GM21737 (cell line): ENCODE results near the gene FAM20A.

ENCODE experiments used
- ATAC-seq: cut with Tn5 transposase; IDR thresholded peaks from one replicate; pipeline ENCODE4 v1.9.1; 2021; ENCODE audit warnings: mild to moderate bottlenecking, moderate library complexity; ENCODE audit not compliant: unreplicated experiment

Gene FAM20A

DNA sequence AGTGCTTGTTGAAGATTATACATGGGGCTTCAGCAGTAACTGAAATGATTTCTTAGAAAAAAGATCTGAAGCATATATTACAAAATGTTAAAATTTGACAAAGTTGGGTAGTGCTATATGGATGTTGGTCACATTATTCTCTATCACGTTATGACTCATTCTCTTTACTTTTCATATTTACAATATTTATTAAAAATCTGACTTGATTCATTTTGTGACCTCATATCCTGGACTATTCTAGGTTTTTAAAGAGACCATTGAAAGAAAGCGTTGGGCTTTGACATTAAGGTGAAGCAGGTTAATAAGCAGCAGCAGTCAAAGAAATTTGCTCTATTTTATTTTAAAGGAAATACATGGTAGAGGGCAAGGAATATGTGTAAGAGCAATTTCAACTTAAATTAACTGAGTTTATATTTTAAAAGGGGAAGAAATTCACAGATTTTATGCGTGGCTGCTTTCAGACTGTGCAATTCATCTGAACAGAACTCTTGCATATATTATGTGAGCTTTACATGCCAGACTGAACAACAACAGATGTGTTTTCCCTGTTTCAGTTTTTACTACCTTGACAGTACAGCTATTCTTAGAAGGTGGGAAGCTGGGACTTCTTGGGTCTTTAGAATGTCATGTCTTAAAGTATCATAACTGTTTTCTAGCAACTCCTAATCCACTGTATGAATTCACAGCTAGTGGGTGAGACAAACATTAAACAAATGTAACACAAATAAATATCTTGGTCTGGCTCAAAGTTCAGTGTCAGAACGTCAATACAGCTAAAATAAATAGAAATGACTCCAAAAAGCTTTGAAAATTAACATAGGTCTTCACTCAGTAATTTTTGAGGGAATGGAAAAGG is 10.4 kb upstream of the FAM20A start:
- ATAC-seq = no peak

DNA sequence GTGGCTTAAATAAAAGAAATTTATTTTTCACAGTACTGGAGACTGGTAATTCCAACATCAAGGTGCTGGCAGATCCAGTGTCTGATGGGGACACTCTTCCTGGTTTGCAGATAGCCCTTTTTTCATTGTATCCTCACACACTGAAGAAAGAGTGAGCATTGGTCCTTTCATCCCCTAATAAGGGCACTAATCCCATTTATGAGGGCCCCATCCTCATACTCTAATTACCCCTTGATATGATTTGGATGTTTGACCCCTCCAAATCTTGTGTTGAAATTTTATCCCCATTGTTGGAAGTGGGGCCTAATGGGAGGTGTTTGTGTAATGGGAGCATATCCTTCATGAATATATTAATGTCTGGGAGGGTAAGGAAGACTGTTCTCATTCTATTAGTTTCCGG is 9.4 kb upstream of the FAM20A start:
- no peak for ATAC-seq

DNA sequence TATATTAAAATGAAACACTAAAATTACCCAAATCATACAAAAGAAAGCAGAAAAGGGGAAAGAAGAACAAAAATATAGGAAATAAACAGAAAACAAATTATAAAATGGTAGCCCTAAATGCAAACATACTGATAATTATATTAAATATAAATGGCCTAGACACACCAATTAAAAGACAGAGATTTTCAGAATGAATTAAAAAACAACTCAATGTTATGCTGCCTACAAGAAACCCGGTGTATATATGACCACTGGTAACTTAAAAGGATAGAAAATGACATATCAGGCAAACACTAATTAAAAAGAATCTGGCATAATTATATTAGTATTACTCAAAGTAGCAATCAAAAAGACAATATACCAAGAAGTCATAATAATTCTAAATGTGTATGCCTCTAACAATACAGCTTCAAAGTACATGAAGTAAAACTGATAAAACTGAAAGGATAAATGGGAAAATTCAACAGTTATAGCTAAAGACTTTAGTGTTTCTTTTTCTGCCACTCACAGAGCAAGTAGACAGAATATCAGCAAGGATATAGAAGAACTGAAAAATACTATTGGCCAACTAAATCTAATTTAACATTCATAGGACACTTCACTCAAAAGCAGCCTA is 7.5 kb upstream of the FAM20A start:
- no peak for ATAC-seq

DNA sequence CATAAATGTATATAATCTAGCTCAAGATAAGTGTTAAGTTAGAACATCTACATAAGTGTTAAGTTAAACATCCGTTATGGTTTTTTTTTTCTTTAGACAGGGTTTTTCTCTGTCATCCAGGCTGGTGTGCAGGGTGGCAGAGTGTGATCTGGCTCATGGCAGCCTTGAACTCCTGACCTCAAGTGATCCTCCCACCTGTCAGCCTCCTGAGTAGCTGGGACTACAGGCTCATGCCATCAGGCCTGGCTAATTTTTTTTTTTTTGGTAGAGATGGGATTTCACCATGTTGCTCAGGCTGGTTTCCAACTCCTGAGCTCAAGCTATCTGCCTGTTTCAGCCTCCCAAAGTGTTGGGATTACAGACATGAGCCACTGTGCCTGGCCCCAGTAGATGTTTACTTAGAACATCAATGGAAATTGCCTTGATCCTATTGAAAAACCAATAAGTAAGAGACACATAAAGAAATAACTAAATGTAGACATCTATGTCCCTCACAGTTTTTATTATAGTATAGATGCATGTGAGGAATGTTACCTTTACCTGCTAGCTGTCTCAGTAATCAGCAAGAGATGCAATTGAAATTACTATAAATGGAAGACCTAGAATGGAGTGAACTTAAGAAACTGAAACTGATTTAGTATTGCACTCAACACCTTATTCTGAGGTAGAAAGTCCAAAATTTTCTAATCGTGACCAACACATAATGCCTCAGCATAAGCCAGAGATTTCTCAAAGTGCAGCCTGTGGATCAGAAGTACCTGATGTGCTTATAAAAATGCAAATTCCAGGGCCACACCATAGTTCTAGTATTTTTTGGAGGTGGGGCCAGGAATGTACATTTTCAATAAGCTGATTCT is 5.5 kb upstream of the FAM20A start:
- ATAC-seq = no peak

DNA sequence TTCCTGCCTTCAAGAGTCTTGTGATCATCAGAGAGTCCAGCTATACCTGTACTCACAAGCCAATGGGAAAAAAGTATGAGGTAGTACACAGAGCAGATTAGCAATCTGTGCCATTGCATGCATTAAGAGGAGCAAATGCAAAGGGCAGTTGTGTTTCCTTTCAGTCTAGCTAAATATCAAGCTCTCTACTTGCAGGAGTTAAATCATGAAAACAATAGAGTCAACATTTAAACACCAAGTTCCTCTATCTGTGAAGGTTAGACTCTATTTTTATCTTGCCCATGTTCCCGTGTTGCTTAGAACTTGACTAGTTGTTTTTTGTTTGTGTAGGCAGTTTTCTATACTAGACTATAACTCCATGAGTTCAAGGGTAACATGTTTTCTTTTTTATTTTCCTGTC is 4.7 kb upstream of the FAM20A start:
- ATAC-seq = no peak

DNA sequence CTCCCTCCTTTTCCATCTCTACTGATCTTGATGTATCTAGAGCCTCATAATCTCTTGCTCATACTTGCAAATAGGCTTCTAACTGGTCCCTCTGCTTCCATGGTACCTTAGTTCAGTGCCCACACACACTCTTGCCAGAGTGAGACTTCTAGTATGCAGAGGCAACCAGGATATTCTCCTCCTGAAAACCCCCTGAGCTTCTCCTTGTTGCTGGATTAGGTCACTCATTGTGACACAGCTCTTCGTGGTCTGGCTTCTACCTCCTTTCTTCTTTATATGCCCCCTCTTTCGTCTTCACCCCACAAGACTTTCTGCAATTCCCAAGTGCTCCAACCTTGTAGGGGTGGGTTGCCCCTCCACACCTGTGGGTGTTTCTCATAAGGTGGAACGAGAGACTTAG is 2.5 kb upstream of the FAM20A start:
- ATAC-seq = no peak

DNA sequence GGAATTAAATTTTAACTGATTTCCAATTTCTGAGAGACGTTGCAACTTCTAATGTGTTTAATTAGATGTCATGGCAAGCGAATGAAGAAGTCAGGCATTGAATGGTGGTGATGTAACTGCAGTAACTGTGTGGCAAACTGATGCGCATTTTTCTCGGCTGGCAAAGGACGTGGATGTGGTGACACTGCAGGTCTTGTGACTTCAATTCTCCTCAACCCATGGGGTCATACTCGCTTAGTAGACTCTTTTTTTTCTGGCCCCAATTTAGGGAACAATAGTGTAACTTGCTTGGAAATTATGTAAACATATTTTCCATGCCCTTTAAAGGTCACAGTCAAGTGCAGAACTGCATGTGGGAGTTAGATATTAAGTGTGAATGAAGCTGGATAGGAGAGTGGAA is 1.9 kb upstream of the FAM20A start:
- ATAC-seq = no peak

DNA sequence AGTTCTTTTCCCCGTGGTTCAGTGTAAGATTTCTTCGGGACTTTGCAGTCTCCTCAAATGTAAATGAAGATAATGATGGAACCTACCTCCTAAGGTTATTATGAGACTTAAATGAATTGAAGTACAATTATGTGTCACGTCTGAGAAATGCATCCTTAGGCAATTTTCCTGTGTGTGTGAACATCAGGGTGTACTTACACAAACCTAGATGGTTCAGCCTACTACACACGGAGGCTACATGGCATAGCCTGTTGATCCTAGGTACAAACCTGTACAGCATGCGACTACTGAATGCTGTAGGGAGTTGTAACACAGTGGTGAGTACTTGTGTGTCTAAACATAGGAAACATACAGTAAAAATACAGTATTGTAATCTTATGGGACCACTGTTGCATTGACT is 1.1 kb upstream of the FAM20A start:
- no peak for ATAC-seq

DNA sequence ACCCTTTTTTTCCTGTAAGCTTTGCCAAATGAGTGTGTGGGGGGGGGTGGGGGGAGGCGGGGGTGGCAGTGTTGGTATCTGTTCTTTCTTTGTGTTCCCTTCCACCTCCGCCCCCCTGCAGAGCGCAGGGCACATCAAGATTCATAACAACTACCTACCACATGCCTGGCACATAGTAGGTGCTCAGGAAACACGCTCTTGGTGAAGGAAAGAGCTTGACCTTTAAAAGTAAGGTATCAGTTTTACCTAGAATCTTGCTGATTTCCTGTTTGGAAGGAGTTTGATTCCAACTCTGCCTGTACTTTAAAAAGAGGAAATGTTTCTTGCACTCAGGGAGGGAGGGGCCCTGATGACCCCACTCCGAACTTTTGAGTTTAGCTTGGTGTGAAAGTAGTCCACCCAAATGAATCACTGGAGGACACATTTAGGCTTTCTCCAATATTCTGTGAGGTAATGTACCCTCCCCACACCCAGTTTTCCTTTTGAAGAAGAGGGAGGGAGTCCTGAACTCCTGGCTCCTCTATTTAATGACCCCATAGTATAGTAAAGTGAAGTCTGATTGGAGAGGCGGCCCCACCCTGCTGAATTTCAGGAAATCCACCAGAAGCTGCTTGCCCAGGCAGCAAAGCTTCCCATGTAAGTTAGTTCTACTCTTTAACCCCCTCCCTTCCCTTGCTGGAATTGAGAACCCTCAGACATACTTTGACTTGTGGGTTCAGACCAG is 560 bp upstream of the FAM20A start:
- ATAC-seq = no peak

DNA sequence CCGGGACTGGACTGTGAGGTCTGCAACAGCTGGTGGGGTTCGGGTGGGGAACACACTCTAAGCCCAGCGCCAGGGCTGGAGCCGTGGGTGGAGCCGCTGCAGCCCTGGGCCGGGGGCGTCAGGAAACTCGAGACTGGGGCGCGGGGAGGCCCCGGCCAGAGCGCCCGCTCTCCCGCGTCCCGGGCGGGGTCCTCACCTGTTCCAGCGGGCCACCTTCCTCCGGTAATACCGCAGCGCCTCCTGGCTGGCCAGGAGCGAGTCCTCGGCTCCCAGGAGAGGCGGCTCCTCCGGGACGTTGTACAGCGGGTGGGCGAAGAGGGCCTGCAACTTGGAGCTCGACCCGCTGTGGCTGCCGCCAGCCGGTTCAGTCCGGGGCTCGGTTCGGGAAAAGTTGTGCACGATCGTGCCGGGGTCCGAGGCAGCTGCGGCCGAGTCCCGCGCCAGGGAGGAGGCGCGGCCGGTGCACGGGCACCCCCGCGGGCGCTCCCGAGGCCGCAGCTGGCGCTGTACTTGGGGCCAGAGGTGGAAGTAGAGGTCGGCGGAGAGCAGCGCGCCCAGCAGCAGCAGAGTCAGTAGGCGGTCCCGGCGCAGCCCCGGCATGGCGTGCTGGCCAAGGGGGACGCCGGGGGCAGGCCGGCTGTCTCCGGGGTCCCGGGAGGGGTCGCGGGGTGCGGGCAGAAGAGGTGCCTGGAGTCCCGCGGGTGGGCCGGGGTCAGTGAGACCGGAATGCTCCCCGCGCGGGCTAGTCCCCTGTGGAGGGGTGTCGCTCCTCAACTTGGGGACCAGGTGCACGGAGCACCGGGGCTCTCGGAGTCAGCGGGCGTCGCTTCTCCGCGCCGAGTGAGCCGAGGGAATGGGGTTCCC is 868 bp downstream of the FAM20A start:
- no peak for ATAC-seq

DNA sequence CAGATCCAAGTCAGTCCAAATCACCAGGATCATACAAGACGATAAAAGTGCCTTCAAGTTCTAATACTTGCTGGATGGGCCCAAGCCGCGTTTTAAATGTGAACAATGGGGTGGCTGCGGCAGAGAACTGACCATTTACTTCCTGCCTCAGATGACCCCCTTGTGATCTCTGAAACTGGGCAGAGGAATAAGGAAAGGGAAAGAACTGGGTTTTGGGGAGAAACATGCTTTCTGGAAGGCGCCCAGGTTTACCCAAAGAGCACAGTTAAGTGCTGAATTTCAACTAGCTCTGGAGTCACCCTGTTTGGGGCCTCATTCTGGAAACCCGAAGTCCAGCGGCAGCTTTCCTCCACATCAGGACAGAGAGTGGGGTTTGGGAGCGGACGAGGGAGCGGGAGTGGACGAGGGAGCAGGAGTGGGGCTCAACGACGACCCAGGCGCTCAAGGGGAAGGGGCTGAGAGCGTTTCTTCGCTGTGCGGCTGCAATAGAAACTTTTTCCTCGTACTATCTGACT is 1.6 kb downstream of the FAM20A start:
- ATAC-seq = no peak

DNA sequence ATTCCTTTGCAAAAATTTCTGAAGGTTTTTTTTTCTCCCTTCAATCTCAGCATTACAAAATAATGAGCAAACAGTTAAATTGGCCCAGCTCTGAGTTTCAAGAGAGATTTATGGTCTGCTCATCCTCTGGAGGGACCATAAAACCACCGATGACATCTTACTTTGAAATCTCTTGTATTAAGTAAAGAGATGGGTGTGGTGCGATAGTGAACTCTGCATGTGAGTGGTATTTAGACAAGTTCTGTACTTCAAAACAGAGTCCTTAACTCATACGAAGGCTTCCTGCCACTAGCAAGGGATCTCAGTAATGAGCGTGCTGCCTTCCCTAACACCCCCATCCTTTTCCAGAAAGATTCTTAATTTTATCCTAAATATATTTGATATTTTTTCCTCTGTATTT is 2.1 kb downstream of the FAM20A start:
- ATAC-seq = no peak

DNA sequence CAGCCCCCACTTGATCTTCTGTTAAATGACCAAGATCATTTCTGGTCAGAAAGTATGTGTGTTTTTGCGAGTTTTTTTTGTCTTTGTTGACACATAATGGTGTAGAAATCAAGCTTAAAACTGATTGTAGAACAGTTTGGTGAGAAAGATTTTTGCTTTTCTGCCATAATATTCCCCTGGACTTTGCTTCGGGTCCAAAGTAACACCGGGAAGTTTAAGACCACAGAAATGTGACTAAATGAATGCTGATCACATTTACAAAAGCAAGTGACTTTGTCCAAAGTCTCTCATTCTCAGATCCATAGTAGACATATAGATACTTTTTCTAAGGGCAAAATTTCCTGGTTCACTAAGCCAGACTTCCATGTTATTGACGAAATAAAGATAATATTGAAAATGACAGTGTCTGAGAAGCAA is 2.6 kb downstream of the FAM20A start:
- ATAC-seq = no peak

DNA sequence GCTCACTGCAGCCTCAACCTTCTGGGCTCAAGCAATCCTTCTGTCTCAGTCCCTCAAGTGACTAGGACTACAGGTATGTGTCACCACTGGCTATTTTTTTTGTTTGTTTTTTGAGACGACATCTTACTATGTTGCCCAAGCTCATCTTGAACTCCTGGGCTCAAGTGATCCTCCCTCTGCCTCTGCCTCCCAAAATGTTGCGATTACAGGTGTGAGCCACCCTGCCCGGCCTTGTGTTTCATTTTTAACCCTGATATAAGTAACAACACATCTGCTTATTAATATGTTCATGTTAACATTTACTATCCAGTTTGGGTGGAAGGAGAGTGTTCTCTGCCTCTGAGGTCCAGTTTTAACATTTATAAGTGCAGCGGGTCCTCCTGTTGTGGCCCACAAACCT is 3.1 kb downstream of the FAM20A start:
- no peak for ATAC-seq

DNA sequence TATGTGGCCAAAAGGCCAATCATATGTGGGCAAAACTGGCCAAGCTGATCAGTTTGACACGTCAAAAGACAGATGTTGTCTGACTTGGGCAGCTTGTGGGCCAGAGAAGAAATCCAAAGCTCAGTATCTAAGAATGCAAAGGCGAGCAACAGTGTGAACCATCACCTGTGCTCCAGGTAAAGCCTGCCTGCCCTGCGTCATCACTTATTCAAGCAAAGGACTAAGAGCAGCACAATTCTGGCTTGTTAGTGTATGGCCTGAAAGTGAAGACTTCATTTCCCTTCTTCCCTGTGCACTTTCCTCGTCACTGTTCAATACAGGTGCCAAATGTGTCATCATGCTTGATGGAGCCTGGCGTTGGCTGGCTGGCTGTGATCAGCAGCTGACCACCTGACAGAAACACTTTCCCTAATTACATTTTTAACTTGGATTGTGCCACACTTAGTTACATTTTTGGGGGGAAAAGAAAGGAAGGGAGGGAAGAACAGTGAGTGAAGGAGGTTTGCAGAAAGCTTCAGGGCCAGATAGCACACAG is 4.7 kb downstream of the FAM20A start:
- no peak for ATAC-seq

DNA sequence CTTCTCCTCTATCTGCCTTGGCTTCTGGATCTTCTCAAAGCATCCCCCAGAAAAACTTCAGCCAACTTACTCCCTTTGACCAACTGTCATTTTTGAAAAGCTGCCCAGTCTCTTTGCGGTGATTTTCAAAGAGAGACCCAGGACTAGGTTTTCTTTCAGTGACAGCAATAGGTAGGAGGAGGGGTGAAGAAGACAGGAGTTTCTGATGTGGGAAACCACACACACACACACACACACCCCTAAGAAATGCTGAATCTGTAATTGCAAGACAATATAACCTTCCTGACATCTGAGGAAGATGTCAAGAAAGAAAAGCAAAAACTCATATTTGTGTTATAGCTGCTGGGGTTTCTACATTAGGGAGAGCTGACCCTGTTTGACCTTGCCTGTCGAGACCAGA is 5.2 kb downstream of the FAM20A start:
- ATAC-seq = no peak

DNA sequence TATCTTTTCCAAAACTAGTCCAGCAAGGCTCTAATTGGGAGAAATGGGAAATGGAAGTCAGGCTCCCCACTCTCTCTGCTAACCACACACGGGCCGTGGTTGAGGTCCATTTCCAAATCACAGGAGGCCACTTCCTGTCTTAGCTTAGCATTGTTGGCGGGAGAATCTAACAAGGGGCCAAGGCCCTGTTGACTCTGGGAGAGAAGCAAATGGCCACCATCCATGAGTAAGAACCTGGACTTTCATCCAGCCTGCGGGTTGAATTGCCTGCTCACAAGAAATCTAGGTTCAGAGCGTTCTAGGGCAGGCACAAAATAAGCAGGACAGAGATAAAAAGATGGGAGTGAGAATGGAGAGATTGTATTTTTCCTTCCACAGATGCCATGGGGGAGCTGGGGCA is 5.7 kb downstream of the FAM20A start:
- no peak for ATAC-seq

DNA sequence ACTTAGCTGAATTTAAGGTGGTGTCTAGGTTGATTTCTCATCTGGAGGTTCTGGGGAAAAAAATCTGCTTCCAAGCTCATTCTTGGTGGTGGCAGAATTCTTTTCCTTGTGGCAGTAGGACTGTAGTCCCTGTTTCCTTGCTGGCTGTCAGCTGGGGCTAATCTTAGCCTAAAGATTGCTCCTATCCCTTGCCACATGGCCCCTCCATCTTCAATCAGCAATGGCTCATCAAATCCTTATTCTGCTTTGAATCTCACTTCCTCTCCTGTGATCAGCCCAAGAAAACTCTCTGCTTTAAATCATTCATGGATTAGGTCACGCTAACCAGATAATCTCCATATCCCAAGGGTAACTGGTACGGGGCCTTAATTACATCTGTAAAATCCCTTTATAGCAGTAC is 6.6 kb downstream of the FAM20A start:
- no peak for ATAC-seq
